Calu3 (cell line): ENCODE results near the gene PPIA. TPM values are rescaled to one million over a fixed set of nuclear protein-coding genes. Genes with fewer than 3 reads are reported as not detected.

Experiments
- BruUV-seq: library from RNA; stranded (reverse); fragments of 400-500 nt; replicated peaks from 2 replicates; lab custom pipeline; 2021; lab: Mats Ljungman, UMichigan
- CTCF ChIA-PET: fragments of 300-600 bp; sonication (Branson Sonifier 250); formaldehyde crosslinking; loops from one replicate; lab custom pipeline; 2022; ENCODE audit warnings: antibody characterized with exemption; lab: Charles Lee
- DNase-seq: peaks from one replicate; pipeline ENCODE4 v3.0.0; 2022
- H3K27ac Mint-ChIP-seq: one replicate; pipeline ENCODE4 v1.8.0; 2022; ENCODE audit warnings: mixed read lengths; ENCODE audit not compliant: unreplicated experiment
- H3K27me3 Mint-ChIP-seq: one replicate; pipeline ENCODE4 v1.8.0; 2022; ENCODE audit warnings: mixed read lengths; ENCODE audit not compliant: unreplicated experiment
- H3K36me3 Mint-ChIP-seq: one replicate; pipeline ENCODE4 v1.8.0; 2022; ENCODE audit warnings: mild to moderate bottlenecking, moderate library complexity, mixed read lengths; ENCODE audit not compliant: insufficient read depth, unreplicated experiment
- H3K4me1 Mint-ChIP-seq: one replicate; pipeline ENCODE4 v1.8.0; 2022; ENCODE audit warnings: mild to moderate bottlenecking, low read depth, mixed read lengths; ENCODE audit not compliant: unreplicated experiment
- H3K4me3 Mint-ChIP-seq: one replicate; pipeline ENCODE4 v1.8.0; 2022; ENCODE audit warnings: mild to moderate bottlenecking, low read depth, moderate library complexity, mixed read lengths; ENCODE audit not compliant: unreplicated experiment
- H3K9me3 Mint-ChIP-seq: one replicate; pipeline ENCODE4 v1.8.0; 2022; ENCODE audit warnings: low read depth, mixed read lengths; ENCODE audit not compliant: unreplicated experiment
- CTCF ChIP-seq: fragments of 200-600 bp; IDR thresholded peaks from one replicate; pipeline ENCODE4 v1.8.0; 2022; ENCODE audit warnings: antibody characterized with exemption; ENCODE audit not compliant: unreplicated experiment
- intact Hi-C: fragments of 100-400 bp; cut with micrococcal nuclease; formaldehyde crosslinking; loops from one replicate; pipeline ENCODE4 v1.10.0; 2022; ENCODE audit not compliant: unreplicated experiment
- total RNA-seq: library from RNA; stranded (reverse); gene quantifications from 2 replicates; pipeline ENCODE4 v1.2.3, GENCODE V29; 2022

PPIA gene
- total RNA-seq, 1 experiment from 2014 or later, result 3,069 TPM

GRCh38 chr7:44805950-44806349, 9.5 kb downstream of the PPIA start:
- Mint-ChIP-seq H3K9me3 (no peaks in the 10 kb centered on the region), H3K4me1 (peaks cover 10% of the 10 kb centered on the region), H3K4me3 (no peak overlapping the region), H3K27ac (no peak overlapping the region), H3K36me3 (peaks cover 52% of the 10 kb centered on the region), H3K27me3 (no peaks in the 10 kb centered on the region)
- intact Hi-C loops, result no loop called here
- CTCF ChIA-PET, result interaction anchor here (0.6 kb wide), 2 partner anchors 18 to 277 kb away, joined by 4 to 8 read pairs; no protein-coding TSS in a partner anchor
- TF ChIP-seq CTCF, result no peak
- BruUV-seq, result no TSS peak
- no peak for DNase-seq

GRCh38 chr7:44808914-44809393, 12.5 kb downstream of the PPIA start:
- DNase-seq, result no peak
- no peak for TF ChIP-seq CTCF
- peaks cover 22% of the 10 kb centered on the region for H3K36me3 Mint-ChIP-seq
- no TSS peak for BruUV-seq
- no peak overlapping the region for H3K4me3 Mint-ChIP-seq
- CTCF ChIA-PET, result no interaction called here
- H3K27ac Mint-ChIP-seq, result no peak overlapping the region
- no peaks in the 10 kb centered on the region for H3K4me1 Mint-ChIP-seq
- no peaks in the 10 kb centered on the region for H3K9me3 Mint-ChIP-seq
- no peaks in the 10 kb centered on the region for H3K27me3 Mint-ChIP-seq
- intact Hi-C loops, result no loop called here

GRCh38 chr7:44811093-44811492, 14.6 kb downstream of the PPIA start:
- peak; percentile 45 for DNase-seq
- H3K4me3 Mint-ChIP-seq, result no peak overlapping the region
- CTCF ChIA-PET, result interaction anchor here (0.6 kb wide), 1 partner anchor 1972 kb away, joined by 4 read pairs; no protein-coding TSS in a partner anchor
- intact Hi-C loops, result no loop called here
- peaks cover under 1% of the 10 kb centered on the region for H3K36me3 Mint-ChIP-seq
- no peak for TF ChIP-seq CTCF
- H3K9me3 Mint-ChIP-seq, result no peaks in the 10 kb centered on the region
- H3K4me1 Mint-ChIP-seq, result no peaks in the 10 kb centered on the region
- H3K27ac Mint-ChIP-seq, result no peak overlapping the region
- H3K27me3 Mint-ChIP-seq, result no peaks in the 10 kb centered on the region
- no TSS peak for BruUV-seq

GRCh38 chr7:44811571-44811970, 15.1 kb downstream of the PPIA start:
- H3K27me3 Mint-ChIP-seq, result no peaks in the 10 kb centered on the region
- H3K27ac Mint-ChIP-seq, result no peak overlapping the region
- no peaks in the 10 kb centered on the region for H3K9me3 Mint-ChIP-seq
- no TSS peak for BruUV-seq
- H3K4me3 Mint-ChIP-seq, result no peak overlapping the region
- no peaks in the 10 kb centered on the region for H3K36me3 Mint-ChIP-seq
- intact Hi-C loops, result no loop called here
- CTCF ChIA-PET, result no interaction called here
- H3K4me1 Mint-ChIP-seq, result no peaks in the 10 kb centered on the region
- no peak for DNase-seq
- no peak for TF ChIP-seq CTCF
